Epithelial cell of esophagus (primary cell): ENCODE measurements around the gene IL12RB1.

Experiments
- DNase-seq: peaks from one replicate; pipeline ENCODE4 v3.0.0; 2010; ENCODE audit warnings: low read depth
- H3K4me3 ChIP-seq: 2 replicates; pipeline ENCODE4 v1.5.1; 2011; ENCODE audit warnings: mild to moderate bottlenecking, low read length, control low read depth
- CTCF ChIP-seq: IDR thresholded peaks from 2 replicates; pipeline ENCODE4 v1.5.1; 2011; ENCODE audit warnings: low read depth, mild to moderate bottlenecking, low read length, control low read depth, inconsistent platforms; ENCODE audit not compliant: insufficient read depth; ENCODE audit errors: missing control alignments

The IL12RB1 gene

DNA sequence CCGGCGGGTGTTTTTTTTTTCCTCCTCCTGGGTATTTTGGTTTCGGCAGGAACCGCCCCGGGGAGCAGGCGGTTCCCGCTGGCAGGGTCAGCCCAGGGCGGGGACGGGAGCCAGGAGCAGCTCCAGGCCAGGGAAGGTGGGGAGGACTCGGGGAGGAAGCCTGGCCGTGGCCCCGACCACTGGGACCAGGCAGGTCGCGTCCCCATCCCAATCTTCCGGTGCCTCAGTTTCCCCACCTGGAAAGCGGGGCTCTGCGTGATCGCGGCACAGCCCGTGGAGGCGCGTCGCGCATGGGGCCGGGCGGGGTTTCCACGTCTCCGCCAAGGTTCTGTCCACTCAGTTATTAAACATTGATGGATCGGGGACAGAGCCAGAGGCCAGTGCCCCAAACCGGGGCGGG is 34.8 kb downstream of the IL12RB1 start:
- H3K4me3 ChIP-seq: no peak overlapping the region
- DNase-seq: no peak
- no peak for TF ChIP-seq CTCF

DNA sequence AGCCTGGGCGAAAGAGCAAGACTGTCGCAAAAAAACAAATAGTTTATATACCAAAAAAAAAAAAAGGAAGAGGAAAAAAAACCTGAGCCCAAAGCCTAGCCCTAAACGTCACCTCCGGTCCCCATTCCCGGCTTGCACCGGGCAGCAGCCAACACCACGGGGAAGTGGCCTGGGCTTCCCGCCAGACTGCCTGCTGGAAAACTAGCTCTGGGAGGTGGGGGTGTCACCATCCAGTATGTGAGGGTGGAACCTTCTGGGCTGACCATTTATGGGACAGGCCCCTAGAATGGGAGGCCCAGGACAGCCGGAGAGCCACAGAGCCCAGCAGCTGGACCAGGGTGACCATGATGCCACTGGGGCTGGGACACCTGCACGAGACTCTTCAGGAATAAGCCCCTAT is 37.3 kb downstream of the IL12RB1 start:
- TF ChIP-seq CTCF: no peak
- no peak for DNase-seq
- H3K4me3 ChIP-seq: no peak overlapping the region

GRCh38 chr19:18046059-18046718 is 40.5 kb downstream of the IL12RB1 start:
- DNase-seq: peak; percentile 71
- no peak overlapping the region for H3K4me3 ChIP-seq
- TF ChIP-seq CTCF: no peak

DNA sequence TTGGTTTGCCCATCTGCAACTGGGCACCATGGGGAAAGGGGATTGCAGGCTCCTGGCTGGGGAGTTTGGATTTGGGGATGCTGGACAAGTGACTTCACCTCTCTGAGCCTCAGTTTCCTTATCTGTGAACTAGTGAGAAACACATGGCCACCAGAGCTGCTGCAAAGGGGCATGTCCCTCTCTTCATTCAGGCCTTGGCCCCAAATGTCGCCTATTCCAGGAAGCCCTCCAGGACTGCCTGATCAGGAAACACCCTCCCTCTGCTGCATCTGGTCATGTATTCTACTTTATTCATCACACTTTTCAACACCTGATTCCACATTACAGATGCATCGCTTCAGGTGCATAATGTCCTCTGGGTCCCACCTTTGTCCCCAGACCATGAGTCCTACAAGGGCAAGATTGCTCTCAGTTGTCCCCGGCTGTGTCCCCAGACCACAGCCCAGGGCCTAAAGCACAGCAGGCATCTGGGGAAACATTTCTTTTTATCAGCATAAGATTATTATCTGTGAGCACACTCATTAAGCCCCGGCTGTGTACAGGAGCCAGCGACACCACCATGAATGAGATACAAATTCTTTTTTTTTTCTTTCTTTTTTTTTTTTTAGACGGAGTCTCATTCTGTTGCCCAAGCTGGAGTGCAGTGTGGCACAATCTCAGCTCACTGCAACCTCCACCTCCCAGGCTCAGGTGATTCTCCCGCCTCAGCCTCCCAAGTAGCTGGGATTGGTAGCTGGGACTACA is 41.3 kb downstream of the IL12RB1 start:
- DNase-seq: no peak
- H3K4me3 ChIP-seq: peak overlapping the region; percentile 22
- no peak for TF ChIP-seq CTCF

DNA sequence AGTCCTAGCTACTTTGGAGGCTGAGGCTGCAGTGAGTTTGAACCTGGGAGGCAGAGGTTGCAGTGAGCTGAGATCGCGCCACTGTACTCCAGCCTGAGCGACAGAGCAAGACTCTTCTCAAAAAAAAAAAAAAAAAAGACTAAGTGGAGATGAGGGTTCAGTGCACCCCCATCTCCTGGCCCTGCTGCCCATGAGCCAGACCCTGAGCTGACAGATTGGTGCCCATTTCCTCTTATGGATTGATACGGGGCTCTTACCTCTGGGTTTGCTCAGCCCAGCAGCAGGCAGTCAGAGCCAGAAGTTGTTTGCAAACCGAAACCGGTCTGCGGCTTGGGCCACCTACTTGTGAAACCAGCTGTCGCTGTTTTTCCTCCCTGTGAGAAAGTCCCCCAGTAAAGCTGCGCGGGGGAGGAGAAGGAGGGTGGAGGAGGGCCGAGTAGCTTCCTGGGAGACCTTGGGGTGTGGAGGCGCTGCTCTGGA is 41.9 kb downstream of the IL12RB1 start:
- TF ChIP-seq CTCF: no peak
- peak overlapping the region; percentile 22 for H3K4me3 ChIP-seq
- DNase-seq: peak; percentile 53

DNA sequence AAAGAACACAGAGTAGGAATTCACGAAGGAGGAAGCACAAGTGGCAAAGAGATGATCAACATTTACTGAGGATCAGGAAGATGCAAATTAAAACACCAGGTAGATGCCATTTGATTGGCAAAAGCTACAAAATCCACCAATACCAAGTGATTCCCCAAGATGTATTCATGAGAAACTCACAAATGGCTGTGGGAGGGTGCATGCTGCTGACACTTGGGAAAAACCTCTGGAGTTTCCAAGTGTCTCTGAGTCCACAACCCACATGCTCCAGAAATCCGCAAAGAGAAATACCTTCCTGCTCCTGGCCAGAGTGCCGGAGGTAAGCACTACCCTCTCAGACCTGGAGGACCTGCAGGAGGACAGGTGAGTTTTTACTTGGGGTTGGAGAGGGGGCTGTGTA is 43.1 kb downstream of the IL12RB1 start:
- no peak for TF ChIP-seq CTCF
- no peak for DNase-seq
- no peak overlapping the region for H3K4me3 ChIP-seq
